Mammary epithelial cell (primary cell): Measurements from ENCODE around the gene EMSY.

Experiments
- EZH2 ChIP-seq: IDR thresholded peaks from 2 replicates; pipeline ENCODE4 v1.6.1; 2012; ENCODE audit warnings: low read length, inconsistent platforms, borderline replicate concordance
- TF ChIP-seq, protein P1 (sequence below), 2 donors: IDR thresholded peaks in 1 of 2; conservative IDR thresholded peaks in 1 of 2; 2 replicates each; pipeline ENCODE4 v1.5.1; 2011 to 2012; ENCODE audit warnings: inconsistent platforms in 2 of 2, low read length in 2 of 2, mild to moderate bottlenecking in 2 of 2, control low read depth in 1 of 2, low read depth in 1 of 2; ENCODE audit not compliant: insufficient read depth in 1 of 2; ENCODE audit errors: extremely low read depth in 1 of 2

DNA sequence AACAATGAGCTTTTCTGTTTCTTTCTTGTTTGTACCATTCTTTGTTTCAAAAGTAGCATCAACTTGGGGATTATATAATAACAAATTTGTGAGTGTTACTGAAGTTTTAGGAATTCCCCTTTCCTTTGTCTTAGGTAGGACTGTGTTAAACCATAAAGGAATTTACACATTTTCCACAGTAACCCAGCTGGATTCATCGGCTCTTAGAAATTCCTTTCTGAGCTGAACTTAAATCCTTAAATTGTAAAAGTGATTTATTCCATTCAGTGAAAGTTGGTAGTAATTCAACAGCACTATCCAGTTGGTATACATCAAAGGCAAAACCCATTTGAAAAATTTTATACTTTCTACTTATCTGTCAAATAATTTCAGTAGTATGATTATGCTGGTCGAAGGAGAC is 11.8 kb downstream of the EMSY start:
- TF ChIP-seq, protein P1, sequence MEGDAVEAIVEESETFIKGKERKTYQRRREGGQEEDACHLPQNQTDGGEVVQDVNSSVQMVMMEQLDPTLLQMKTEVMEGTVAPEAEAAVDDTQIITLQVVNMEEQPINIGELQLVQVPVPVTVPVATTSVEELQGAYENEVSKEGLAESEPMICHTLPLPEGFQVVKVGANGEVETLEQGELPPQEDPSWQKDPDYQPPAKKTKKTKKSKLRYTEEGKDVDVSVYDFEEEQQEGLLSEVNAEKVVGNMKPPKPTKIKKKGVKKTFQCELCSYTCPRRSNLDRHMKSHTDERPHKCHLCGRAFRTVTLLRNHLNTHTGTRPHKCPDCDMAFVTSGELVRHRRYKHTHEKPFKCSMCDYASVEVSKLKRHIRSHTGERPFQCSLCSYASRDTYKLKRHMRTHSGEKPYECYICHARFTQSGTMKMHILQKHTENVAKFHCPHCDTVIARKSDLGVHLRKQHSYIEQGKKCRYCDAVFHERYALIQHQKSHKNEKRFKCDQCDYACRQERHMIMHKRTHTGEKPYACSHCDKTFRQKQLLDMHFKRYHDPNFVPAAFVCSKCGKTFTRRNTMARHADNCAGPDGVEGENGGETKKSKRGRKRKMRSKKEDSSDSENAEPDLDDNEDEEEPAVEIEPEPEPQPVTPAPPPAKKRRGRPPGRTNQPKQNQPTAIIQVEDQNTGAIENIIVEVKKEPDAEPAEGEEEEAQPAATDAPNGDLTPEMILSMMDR (conservative IDR thresholded peaks at IDR 0.05 in 1 of 2, IDR thresholded peaks at IDR 0.05 in 1 of 2; ENCODE audit: extremely low read depth in 1 of 2, insufficient read depth in 1 of 2, low read depth in 1 of 2, low read length in 2 of 2) = no peak
- no peak for TF ChIP-seq EZH2
